ENCODE measurements around the gene PDZK1.
"Not testable (repeated sequence)": the region's sequence is repeated elsewhere in the genome, so short reads cannot be mapped to it uniquely, and the experiment has no call there.

PDZK1 gene

DNA sequence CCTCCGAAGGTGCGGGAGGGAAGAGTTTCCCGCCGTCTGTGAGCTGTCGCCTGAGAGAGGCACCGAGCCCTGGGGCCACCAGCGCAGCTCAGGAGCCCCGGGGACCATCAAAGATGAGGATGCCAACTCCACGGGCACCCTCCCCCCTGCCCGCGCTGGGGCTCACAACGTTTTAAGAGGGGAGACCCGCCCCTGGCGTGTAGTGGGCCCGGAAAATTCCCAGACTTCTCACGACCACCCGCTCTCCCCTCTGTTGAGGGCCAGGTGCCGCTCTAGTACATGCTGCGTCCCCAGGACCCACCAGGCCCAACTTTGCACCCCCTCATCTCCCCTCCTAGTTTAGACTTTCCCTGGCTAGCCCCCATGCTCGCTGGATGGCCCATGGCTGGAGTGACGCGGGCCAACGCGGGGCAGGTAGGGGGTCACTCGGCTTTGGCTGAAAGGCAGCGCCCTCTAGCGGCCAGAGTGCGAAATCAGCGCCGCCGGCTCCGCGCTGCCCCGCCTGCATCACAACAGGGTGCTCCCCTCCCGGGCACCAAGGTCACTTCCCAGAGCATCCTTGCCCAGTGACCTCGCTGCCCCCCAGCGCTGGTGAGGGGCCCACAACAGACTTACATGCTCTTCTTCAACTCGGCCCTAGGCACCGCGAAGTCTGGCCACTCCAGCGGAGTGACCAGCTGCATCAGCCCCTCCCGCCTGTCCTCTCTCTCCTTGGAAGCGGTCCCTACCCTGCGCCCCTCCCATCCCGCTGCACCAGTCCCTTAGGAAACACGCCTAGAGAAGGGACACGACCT, 13.9 kb upstream of the PDZK1 start:
- no peak overlapping the region for H3K4me3 ChIP-seq (ENCODE audit: low read depth, low read length)
- TF ChIP-seq, protein P1, sequence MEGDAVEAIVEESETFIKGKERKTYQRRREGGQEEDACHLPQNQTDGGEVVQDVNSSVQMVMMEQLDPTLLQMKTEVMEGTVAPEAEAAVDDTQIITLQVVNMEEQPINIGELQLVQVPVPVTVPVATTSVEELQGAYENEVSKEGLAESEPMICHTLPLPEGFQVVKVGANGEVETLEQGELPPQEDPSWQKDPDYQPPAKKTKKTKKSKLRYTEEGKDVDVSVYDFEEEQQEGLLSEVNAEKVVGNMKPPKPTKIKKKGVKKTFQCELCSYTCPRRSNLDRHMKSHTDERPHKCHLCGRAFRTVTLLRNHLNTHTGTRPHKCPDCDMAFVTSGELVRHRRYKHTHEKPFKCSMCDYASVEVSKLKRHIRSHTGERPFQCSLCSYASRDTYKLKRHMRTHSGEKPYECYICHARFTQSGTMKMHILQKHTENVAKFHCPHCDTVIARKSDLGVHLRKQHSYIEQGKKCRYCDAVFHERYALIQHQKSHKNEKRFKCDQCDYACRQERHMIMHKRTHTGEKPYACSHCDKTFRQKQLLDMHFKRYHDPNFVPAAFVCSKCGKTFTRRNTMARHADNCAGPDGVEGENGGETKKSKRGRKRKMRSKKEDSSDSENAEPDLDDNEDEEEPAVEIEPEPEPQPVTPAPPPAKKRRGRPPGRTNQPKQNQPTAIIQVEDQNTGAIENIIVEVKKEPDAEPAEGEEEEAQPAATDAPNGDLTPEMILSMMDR (IDR thresholded peaks at IDR 0.05; ENCODE audit: low read depth, low read length): peak; percentile 79
- no peak for TF ChIP-seq MYC (IDR thresholded peaks at IDR 0.05; ENCODE audit: low read depth, low read length)
- peak; percentile 63 for DNase-seq (ENCODE audit: low read depth)

DNA sequence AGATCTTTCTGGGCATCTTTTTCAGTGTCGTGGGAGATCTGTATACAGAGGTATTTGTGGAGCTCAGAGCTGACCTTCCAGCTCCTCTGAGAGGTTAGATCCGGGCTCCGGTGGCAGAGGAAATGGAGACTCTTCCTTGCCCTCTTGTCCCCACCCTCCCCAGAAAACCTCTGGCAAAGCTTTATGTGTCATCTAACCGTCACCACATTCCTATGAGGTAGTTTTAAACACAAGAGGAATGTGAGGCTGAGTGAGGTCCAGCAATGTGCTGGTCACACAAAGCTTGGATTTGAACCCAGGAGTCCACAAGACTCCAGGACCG, 13.3 kb upstream of the PDZK1 start:
- DNase-seq (ENCODE audit: low read depth): no peak
- TF ChIP-seq, protein P2, sequence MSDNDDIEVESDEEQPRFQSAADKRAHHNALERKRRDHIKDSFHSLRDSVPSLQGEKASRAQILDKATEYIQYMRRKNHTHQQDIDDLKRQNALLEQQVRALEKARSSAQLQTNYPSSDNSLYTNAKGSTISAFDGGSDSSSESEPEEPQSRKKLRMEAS (IDR thresholded peaks at IDR 0.05; ENCODE audit: low read depth, low read length): no peak
- TF ChIP-seq MYC (IDR thresholded peaks at IDR 0.05; ENCODE audit: low read depth, low read length) (no peak), POLR2A (IDR thresholded peaks at IDR 0.05; ENCODE audit: extremely low read depth, insufficient read length) (no peak)
- TF ChIP-seq, protein P1 (IDR thresholded peaks at IDR 0.05; ENCODE audit: low read depth, low read length): no peak
- no peak overlapping the region for H3K4me3 ChIP-seq (ENCODE audit: low read depth, low read length)

DNA sequence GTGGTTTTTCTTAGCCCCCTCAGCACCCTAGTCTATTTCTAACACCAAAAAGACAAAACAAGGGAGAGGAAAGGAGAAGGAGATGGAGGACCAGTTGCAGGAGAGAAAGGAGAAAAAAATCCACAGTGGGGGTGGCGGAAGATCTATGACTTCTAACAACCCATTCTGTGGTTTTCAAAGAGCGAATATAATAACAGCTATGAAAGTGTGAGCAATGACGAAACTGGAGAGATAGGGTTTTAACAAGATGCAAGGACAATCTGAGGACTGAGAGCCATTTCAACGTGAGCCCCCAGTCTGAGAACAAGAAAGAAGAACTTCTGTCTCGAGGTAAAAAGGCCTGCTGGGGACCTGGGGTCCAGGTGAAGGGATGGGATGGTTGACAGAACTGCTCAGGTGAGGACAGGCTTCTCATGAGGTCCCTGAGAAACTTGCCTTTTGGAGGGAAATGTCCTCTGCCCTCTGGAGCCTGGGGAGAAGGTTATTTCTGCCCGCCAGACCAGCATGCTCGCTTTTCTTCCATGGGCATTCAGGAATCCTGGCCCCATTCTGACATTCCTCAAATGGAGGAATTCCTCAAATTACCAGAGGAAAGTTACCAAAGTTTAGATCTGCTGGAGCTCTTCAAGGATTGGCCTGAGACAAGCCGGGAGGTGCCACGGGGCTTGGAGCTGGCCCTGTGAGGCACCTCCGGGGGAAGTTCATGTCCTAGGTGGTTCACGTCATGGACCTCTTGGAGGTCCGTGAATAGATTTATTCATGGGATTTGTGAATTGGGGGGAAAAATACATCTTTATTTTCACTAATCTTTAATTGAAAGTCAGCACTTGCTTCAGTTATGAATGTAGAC, 12.3 kb upstream of the PDZK1 start, which contains the start of gene CD160:
TSS of gene CD160 (plus strand) at position 270 of the 850 bp plus-strand sequence. CDS start 8,829 bp downstream, outside the sequence.
- peak; percentile 14 for DNase-seq (ENCODE audit: low read depth)
- TF ChIP-seq, protein P2 (IDR thresholded peaks at IDR 0.05; ENCODE audit: low read depth, low read length): no peak
- TF ChIP-seq, protein P1 (IDR thresholded peaks at IDR 0.05; ENCODE audit: low read depth, low read length): no peak
- TF ChIP-seq MYC (IDR thresholded peaks at IDR 0.05; ENCODE audit: low read depth, low read length) (no peak), POLR2A (IDR thresholded peaks at IDR 0.05; ENCODE audit: extremely low read depth, insufficient read length) (no peak)
- H3K4me3 ChIP-seq (ENCODE audit: low read depth, low read length): no peak within 1 kb of the TSS

DNA sequence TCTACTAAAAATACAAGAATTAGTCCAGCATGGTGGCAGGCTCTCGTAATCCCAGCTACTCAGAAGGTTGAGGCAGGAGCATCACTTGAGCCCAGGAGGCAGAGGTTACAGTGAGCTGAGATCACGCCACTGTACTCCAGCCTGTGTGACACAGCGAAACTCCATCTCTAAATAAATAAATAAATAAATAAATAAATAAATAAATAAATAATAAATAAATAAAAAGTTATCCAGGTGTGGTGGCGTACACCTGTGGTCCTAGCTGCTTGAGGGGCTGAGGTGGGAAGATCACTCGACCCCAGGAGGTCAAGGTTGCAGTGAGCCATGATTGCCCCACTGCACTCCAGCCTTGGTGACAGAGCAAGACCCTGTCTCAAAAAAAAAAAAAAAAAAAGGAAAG, 11.3 kb upstream of the PDZK1 start:
- DNase-seq (ENCODE audit: low read depth); H3K4me3 ChIP-seq (ENCODE audit: low read depth, low read length): not testable (repeated sequence)

DNA sequence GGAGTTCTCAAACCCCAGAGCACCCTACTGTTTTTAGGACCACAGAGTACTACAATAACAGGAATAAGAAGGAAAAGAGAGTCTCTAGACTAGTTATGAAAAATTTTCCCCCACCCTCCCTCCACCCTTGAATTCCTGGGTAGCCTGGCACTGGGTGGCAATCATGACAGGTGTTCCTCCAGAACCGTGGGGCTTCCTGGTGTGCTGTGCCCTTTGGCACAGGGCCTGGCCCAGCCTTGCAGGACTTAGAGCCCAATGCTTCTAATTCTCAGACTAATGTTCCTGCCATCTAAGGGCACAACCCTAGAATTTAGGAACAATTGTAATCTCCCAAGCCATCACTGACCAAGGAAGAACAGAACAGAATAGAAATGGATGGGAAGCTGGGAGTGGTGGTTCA, 10.7 kb upstream of the PDZK1 start:
- no peak for DNase-seq (ENCODE audit: low read depth)
- H3K4me3 ChIP-seq (ENCODE audit: low read depth, low read length): no peak overlapping the region
- TF ChIP-seq MYC (IDR thresholded peaks at IDR 0.05; ENCODE audit: low read depth, low read length): no peak
- TF ChIP-seq POLR2A (IDR thresholded peaks at IDR 0.05; ENCODE audit: extremely low read depth, insufficient read length): no peak
- TF ChIP-seq, protein P1 (IDR thresholded peaks at IDR 0.05; ENCODE audit: low read depth, low read length): no peak
- TF ChIP-seq, protein P2 (IDR thresholded peaks at IDR 0.05; ENCODE audit: low read depth, low read length): no peak

DNA sequence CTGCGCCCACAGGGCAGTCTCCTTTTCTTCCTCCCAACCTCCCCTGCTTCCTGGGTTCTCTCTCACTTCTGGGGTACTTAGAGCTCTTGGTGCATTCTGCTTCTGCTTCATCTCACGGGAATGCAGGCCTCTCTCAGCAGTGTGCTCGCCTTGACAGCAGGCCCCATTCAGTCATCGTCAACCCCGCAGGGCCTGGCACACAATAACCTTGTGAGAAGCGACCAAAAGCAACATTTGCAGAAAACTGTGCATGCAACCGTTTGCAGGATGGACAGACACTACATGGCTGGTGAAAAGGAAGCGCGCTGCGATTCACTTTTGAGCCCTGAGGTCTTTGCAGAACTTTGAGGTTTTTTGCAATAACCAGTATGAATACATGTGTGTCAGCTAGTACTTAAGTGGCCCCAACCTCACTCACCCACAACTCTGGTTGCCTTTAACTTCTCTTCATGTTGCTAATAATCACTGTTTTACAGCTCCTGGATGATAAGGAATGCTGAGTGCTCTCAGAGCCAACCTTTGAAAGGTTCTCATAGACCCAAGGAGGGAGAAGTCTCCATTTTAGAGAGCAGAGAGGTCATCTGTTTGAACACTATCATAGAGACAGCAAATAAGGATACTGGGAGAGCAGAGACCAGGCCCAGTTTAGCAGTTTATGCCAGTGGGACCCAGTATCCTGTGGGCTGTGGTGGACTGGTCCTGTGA, 9.6 kb upstream of the PDZK1 start:
- DNase-seq (ENCODE audit: low read depth): peak; percentile 22
- TF ChIP-seq, protein P1 (IDR thresholded peaks at IDR 0.05; ENCODE audit: low read depth, low read length): no peak
- TF ChIP-seq, protein P2 (IDR thresholded peaks at IDR 0.05; ENCODE audit: low read depth, low read length): no peak
- TF ChIP-seq MYC (IDR thresholded peaks at IDR 0.05; ENCODE audit: low read depth, low read length) (no peak), POLR2A (IDR thresholded peaks at IDR 0.05; ENCODE audit: extremely low read depth, insufficient read length) (no peak)
- no peak overlapping the region for H3K4me3 ChIP-seq (ENCODE audit: low read depth, low read length)

Measured in NB4 (cell line).